ENCODE data around the gene PRKCZ.

DNA sequence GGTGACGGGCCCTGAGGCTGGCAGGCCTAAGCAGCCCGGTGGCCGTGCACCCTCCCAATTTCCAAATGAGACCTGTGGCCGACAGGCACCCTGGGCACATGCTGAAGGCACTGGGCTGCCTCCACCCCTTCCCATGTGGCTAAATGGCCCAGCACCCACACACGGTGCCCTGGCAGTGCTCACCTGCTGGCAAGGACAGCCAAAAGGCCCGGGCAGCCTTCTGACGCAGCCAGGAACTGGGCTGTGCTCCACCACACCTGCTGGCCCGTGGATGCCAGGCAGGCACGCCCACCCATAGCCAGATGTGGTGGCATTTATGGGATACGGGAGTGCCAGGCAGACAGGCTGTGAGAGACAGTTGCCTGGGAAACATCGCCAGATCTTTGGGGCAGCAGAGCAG is 148.4 kb downstream of the PRKCZ start:
- TF ChIP-seq, protein P1, sequence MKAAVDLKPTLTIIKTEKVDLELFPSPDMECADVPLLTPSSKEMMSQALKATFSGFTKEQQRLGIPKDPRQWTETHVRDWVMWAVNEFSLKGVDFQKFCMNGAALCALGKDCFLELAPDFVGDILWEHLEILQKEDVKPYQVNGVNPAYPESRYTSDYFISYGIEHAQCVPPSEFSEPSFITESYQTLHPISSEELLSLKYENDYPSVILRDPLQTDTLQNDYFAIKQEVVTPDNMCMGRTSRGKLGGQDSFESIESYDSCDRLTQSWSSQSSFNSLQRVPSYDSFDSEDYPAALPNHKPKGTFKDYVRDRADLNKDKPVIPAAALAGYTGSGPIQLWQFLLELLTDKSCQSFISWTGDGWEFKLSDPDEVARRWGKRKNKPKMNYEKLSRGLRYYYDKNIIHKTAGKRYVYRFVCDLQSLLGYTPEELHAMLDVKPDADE (IDR thresholded peaks at IDR 0.05), result no peak
- TF ChIP-seq, protein P2, sequence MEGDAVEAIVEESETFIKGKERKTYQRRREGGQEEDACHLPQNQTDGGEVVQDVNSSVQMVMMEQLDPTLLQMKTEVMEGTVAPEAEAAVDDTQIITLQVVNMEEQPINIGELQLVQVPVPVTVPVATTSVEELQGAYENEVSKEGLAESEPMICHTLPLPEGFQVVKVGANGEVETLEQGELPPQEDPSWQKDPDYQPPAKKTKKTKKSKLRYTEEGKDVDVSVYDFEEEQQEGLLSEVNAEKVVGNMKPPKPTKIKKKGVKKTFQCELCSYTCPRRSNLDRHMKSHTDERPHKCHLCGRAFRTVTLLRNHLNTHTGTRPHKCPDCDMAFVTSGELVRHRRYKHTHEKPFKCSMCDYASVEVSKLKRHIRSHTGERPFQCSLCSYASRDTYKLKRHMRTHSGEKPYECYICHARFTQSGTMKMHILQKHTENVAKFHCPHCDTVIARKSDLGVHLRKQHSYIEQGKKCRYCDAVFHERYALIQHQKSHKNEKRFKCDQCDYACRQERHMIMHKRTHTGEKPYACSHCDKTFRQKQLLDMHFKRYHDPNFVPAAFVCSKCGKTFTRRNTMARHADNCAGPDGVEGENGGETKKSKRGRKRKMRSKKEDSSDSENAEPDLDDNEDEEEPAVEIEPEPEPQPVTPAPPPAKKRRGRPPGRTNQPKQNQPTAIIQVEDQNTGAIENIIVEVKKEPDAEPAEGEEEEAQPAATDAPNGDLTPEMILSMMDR (conservative IDR thresholded peaks at IDR 0.05; ENCODE audit: low read depth in 2 of 2), result no peak
- no peak for TF ChIP-seq ZNF331 (CRISPR knock-in tag; IDR thresholded peaks at IDR 0.05; ENCODE audit: low read depth)
